ENCODE data around the gene LRP1-AS. TPM values are rescaled to one million over a fixed set of nuclear protein-coding genes. Genes with fewer than 3 reads are reported as not detected.

The LRP1-AS gene
- total and polyA plus RNA-seq, 8 donors = not detected

GRCh38 chr12:57156701-57157403 lies 9.4 kb upstream of the LRP1-AS start:
- H3K4me3 ChIP-seq = no peak overlapping the region
- no peaks in the 10 kb centered on the region for H3K27me3 ChIP-seq
- DNase-seq (peak in 1 of 6 donors; percentile 52), FAIRE-seq (no peak), ATAC-seq (peak in 2 of 4 donors; percentile 24 to 32)
- H3K4me1 ChIP-seq = peaks cover 0 to 2% (median 0%) of the 10 kb centered on the region in 3 donors
- intact Hi-C loops (cut with DNase I) = no loop called here
- TF ChIP-seq CTCF (IDR thresholded peaks at IDR 0.05) = no peak
- H3K27ac ChIP-seq = no peak overlapping the region
- 81 to 87% methylated on average over 12 to 16 of the region's 16 CpGs for WGBS, 2 donors
- H3K9me3 ChIP-seq = no peaks in the 10 kb centered on the region
- H3K36me3 ChIP-seq = peaks cover 0 to 6% (median 0%) of the 10 kb centered on the region in 3 donors

- TF ChIP-seq CTCF (IDR thresholded peaks at IDR 0.05) = no peak
- WGBS, 2 donors = 77 to 80% methylated on average over 5 of the region's 5 CpGs
- Histone ChIP-seq H3K27ac (no peak overlapping the region), H3K36me3 (peaks cover 0 to 6% (median 0%) of the 10 kb centered on the region in 3 donors), H3K4me1 (peaks cover 0 to 2% (median 0%) of the 10 kb centered on the region in 3 donors), H3K27me3 (no peaks in the 10 kb centered on the region), H3K9me3 (no peaks in the 10 kb centered on the region), H3K4me3 (no peak overlapping the region)
- ATAC-seq (no peak), FAIRE-seq (no peak), DNase-seq (no peak)
- intact Hi-C loops (cut with DNase I) = no loop called here
Measured at GRCh38 chr12:57154804-57155434, 7.5 kb upstream of the LRP1-AS start.

- Histone ChIP-seq H3K27ac (no peak overlapping the region), H3K4me1 (peaks cover 0 to 2% (median 0%) of the 10 kb centered on the region in 3 donors), H3K9me3 (no peaks in the 10 kb centered on the region), H3K27me3 (no peaks in the 10 kb centered on the region), H3K36me3 (peaks cover 0 to 6% (median 0%) of the 10 kb centered on the region in 3 donors), H3K4me3 (no peak overlapping the region)
- FAIRE-seq = no peak
- WGBS, 2 donors = 88% methylated on average over 6 of the region's 6 CpGs
- DNase-seq = no peak
- no peak for ATAC-seq
- no peak for TF ChIP-seq CTCF (IDR thresholded peaks at IDR 0.05)
- intact Hi-C loops (cut with DNase I) = no loop called here
Measured at GRCh38 chr12:57154076-57154475, 6.7 kb upstream of the LRP1-AS start.

GRCh38 chr12:57153415-57153997 lies 6.1 kb upstream of the LRP1-AS start:
- peaks cover 0 to 2% (median 0%) of the 10 kb centered on the region in 3 donors for H3K4me1 ChIP-seq
- FAIRE-seq (no peak), DNase-seq (no peak), ATAC-seq (no peak)
- TF ChIP-seq CTCF (IDR thresholded peaks at IDR 0.05) = no peak
- H3K9me3 ChIP-seq = no peaks in the 10 kb centered on the region
- peaks cover 0 to 6% (median 0%) of the 10 kb centered on the region in 3 donors for H3K36me3 ChIP-seq
- H3K4me3 ChIP-seq = no peak overlapping the region
- H3K27me3 ChIP-seq = no peaks in the 10 kb centered on the region
- H3K27ac ChIP-seq = peak overlapping the region in 1 of 4 donors; percentile 10
- 75 to 86% methylated on average over 1 of the region's 1 CpG for WGBS, 2 donors
- intact Hi-C loops (cut with DNase I) = no loop called here
